Endothelial cell of umbilical vein (primary cell): ENCODE measurements around the gene TMEM87B. TPM values are rescaled to one million over a fixed set of nuclear protein-coding genes. Genes with fewer than 3 reads are reported as not detected.

ENCODE experiments used
- BruUV-seq: library from RNA; stranded (reverse); fragments of 400-500 nt; replicated peaks from 2 replicates; lab custom pipeline; 2021; lab: Mats Ljungman, UMichigan
- CTCF ChIA-PET: fragments of 300-600, 350-600 bp; sonication (Branson Sonifier 250); formaldehyde crosslinking; loops from one replicate; lab custom pipeline; 2021; ENCODE audit warnings: antibody characterized with exemption, inconsistent platforms; lab: Charles Lee
- POLR2A ChIA-PET: fragments of 300-600, 350-600 bp; sonication (Branson Sonifier 250); formaldehyde crosslinking; loops from one replicate; lab custom pipeline; 2021; ENCODE audit warnings: antibody characterized with exemption, inconsistent platforms; lab: Charles Lee
- DNase-seq: peaks from one replicate; pipeline ENCODE4 v3.0.0-alpha.2; 2011; ENCODE audit warnings: low read depth, low spot score
- FAIRE-seq: peaks from 2 replicates; lab custom pipeline; 2011; peaks lifted over from hg19 to GRCh38; lab: Jason Lieb, UNC
- H2AFZ ChIP-seq: 2 replicates; pipeline ENCODE4 v1.6.0; 2012; ENCODE audit warnings: low read depth, low read length, control low read depth, inconsistent platforms
- H3K27ac ChIP-seq: 2 replicates; pipeline ENCODE4 v1.5.1; 2011; ENCODE audit warnings: low read depth, mild to moderate bottlenecking, control low read depth, low read length, moderate library complexity; ENCODE audit not compliant: insufficient read depth
- H3K27me3 ChIP-seq, 2 experiments: 2 replicates each; pipeline versions ENCODE4 v1.6.0 to v1.6.1; 2011; ENCODE audit warnings: low read length in 2 of 2, mixed read lengths in 1 of 2; ENCODE audit not compliant: control insufficient read depth in 2 of 2, insufficient read depth in 2 of 2
- H3K36me3 ChIP-seq, 2 experiments: 2 replicates in 1 of 2; 3 replicates in 1 of 2; pipeline ENCODE4 v1.5.1; 2011; ENCODE audit warnings: low read length in 2 of 2, mild to moderate bottlenecking in 1 of 2, moderate library complexity in 1 of 2; ENCODE audit not compliant: control insufficient read depth in 2 of 2, insufficient read depth in 2 of 2; ENCODE audit errors: extremely low read depth in 1 of 2
- H3K4me1 ChIP-seq: 3 replicates; pipeline ENCODE4 v1.5.1; 2011; ENCODE audit warnings: mild to moderate bottlenecking, low read length; ENCODE audit not compliant: control insufficient read depth, insufficient read depth; ENCODE audit errors: extremely low read depth
- H3K4me2 ChIP-seq: 2 replicates; pipeline ENCODE4 v1.6.1; 2011; ENCODE audit warnings: low read length, control low read depth, mixed read lengths; ENCODE audit not compliant: insufficient read depth
- H3K4me3 ChIP-seq, 3 experiments: fragments of 200-600 bp in 1 of 3; sonication (generic), shearing (Covaris generic) in 1 of 3; replicated peaks in 1 of 3; 2 replicates each; pipeline ENCODE4 v1.5.1; 2011 to 2016; ENCODE audit warnings: control low read depth in 3 of 3, low read length in 3 of 3, mild to moderate bottlenecking in 2 of 3, inconsistent platforms in 1 of 3, low read depth in 1 of 3, moderate library complexity in 1 of 3; ENCODE audit not compliant: insufficient read depth in 1 of 3
- H3K79me2 ChIP-seq: 2 replicates; pipeline ENCODE4 v1.6.0; 2012; ENCODE audit warnings: low read length, inconsistent platforms; ENCODE audit not compliant: control insufficient read depth, insufficient read depth
- H3K9ac ChIP-seq: replicated peaks from 2 replicates; pipeline ENCODE3; 2011; ENCODE audit warnings: low read length, control low read depth; ENCODE audit not compliant: insufficient read depth; ENCODE audit errors: extremely low read depth
- H3K9me1 ChIP-seq: replicated peaks from 3 replicates; pipeline ENCODE4 v1.6.0; 2011; ENCODE audit warnings: mild to moderate bottlenecking, low read length; ENCODE audit not compliant: control insufficient read depth, insufficient read depth; ENCODE audit errors: extremely low read depth
- H3K9me3 ChIP-seq: replicated peaks from 2 replicates; pipeline ENCODE4 v1.5.1; 2012; ENCODE audit warnings: low read length, inconsistent platforms; ENCODE audit not compliant: control insufficient read depth, insufficient read depth
- H4K20me1 ChIP-seq: replicated peaks from 2 replicates; pipeline ENCODE3; 2011; ENCODE audit warnings: mild to moderate bottlenecking, low read length; ENCODE audit not compliant: control insufficient read depth, insufficient read depth; ENCODE audit errors: extremely low read depth
- CTCF ChIP-seq, 2 donors: IDR thresholded peaks; 1 replicate in 1 of 2; 2 replicates in 1 of 2; pipeline ENCODE4 v1.5.1; 2011; ENCODE audit warnings: low read length in 2 of 2, mild to moderate bottlenecking in 2 of 2, moderate library complexity in 2 of 2, control low read depth in 1 of 2, inconsistent platforms in 1 of 2, low read depth in 1 of 2; ENCODE audit not compliant: insufficient read depth in 1 of 2; ENCODE audit errors: extremely low read depth in 1 of 2
- EZH2 ChIP-seq: IDR thresholded peaks from 2 replicates; pipeline ENCODE4 v1.6.1; 2012; ENCODE audit warnings: borderline replicate concordance, low read depth, mild to moderate bottlenecking, moderate library complexity, low read length, inconsistent platforms; ENCODE audit not compliant: severe bottlenecking
- FOS ChIP-seq: IDR thresholded peaks from 2 replicates; pipeline ENCODE4 v1.6.1; 2011; ENCODE audit warnings: mild to moderate bottlenecking, low read length, moderate library complexity, borderline replicate concordance; ENCODE audit not compliant: insufficient read depth
- GATA2 ChIP-seq: IDR thresholded peaks from 2 replicates; pipeline ENCODE4 v1.7.0; 2011; ENCODE audit warnings: low read depth, mild to moderate bottlenecking, moderate library complexity, mixed read lengths, low read length; ENCODE audit not compliant: insufficient read length, insufficient read depth
- JUN ChIP-seq: IDR thresholded peaks from 2 replicates; pipeline ENCODE4 v1.6.1; 2011; ENCODE audit warnings: borderline replicate concordance, low read depth; ENCODE audit not compliant: insufficient read length, insufficient read depth
- MAX ChIP-seq: IDR thresholded peaks from 2 replicates; pipeline ENCODE4 v1.6.1; 2011; ENCODE audit not compliant: insufficient read depth, insufficient read length
- MYC ChIP-seq: IDR thresholded peaks from one replicate; pipeline ENCODE4 v1.6.1; 2011; ENCODE audit warnings: mild to moderate bottlenecking, low read depth, low read length
- POLR2A ChIP-seq: IDR thresholded peaks from 2 replicates; pipeline ENCODE4 v1.6.1; 2012; ENCODE audit warnings: low read depth, mild to moderate bottlenecking, control low read depth, low read length
- POLR2AphosphoS5 ChIP-seq: IDR thresholded peaks from 2 replicates; pipeline ENCODE4 v1.6.1; 2012; ENCODE audit warnings: low read depth, mild to moderate bottlenecking, control low read depth, low read length, moderate library complexity; ENCODE audit not compliant: insufficient read depth
- dilution Hi-C: fragments of 300-500 bp; cut with MboI; formaldehyde crosslinking; loops from one replicate; pipeline ENCODE4 v1.15.0; 2019; ENCODE audit warnings: low sequenced_read_pairs; ENCODE audit not compliant: extremely low pct_ligation_motif_present
- intact Hi-C: fragments of 100-400 bp; cut with micrococcal nuclease; formaldehyde crosslinking; loops from one replicate; pipeline ENCODE4 v1.10.0; 2022
- polyA plus RNA-seq, 4 experiments: library from polyadenylated mRNA; depleted of rRNA in 3 of 4; stranded (reverse) in 3 of 4; unstranded in 1 of 4; fragments of >200 nt; gene quantifications; 2 replicates each; pipeline versions ENCODE4 v1.2.1 to v1.2.3, GENCODE V29; 2011 to 2012; ENCODE audit warnings: missing spikeins in 1 of 4
- total RNA-seq: library from RNA; stranded (reverse); gene quantifications from 2 replicates; pipeline ENCODE4 v1.2.3, GENCODE V29; 2021

Gene TMEM87B
- total and polyA plus RNA-seq, 2 donors (not counting 3 experiments of a cell fraction or from before 2014, with no cell fraction given): 17.6 to 21.5 TPM

- H3K27me3 ChIP-seq: no peaks in the 10 kb centered on the region
- no peak for TF ChIP-seq JUN
- no peak for TF ChIP-seq POLR2A
- no peak for TF ChIP-seq EZH2
- no peak for TF ChIP-seq CTCF (IDR thresholded peaks at IDR 0.05; ENCODE audit: extremely low read depth in 1 of 2, insufficient read depth in 1 of 2, low read depth in 1 of 2, low read length in 2 of 2)
- no peak for TF ChIP-seq MAX
- no peak for TF ChIP-seq POLR2AphosphoS5
- no peak for TF ChIP-seq GATA2
- no peak for TF ChIP-seq FOS
- TF ChIP-seq MYC: no peak
- no peak overlapping the region for H2AFZ ChIP-seq
- ChIA-PET CTCF (no interaction called here), POLR2A (no interaction called here)
- H3K9me1 ChIP-seq: no peaks in the 10 kb centered on the region
- no peaks in the 10 kb centered on the region for H4K20me1 ChIP-seq
- H3K79me2 ChIP-seq: no peaks in the 10 kb centered on the region
- dilution Hi-C loops: no loop called here
- H3K27ac ChIP-seq: no peak overlapping the region
- no peak overlapping the region for H3K9ac ChIP-seq
- H3K4me2 ChIP-seq: no peak overlapping the region
- no peaks in the 10 kb centered on the region for H3K9me3 ChIP-seq
- no peaks in the 10 kb centered on the region for H3K36me3 ChIP-seq
- DNase-seq (no peak), FAIRE-seq (no peak)
- no peak overlapping the region for H3K4me3 ChIP-seq
- intact Hi-C loops: no loop called here
- H3K4me1 ChIP-seq: peaks cover 11% of the 10 kb centered on the region
- BruUV-seq: no TSS peak
Measured at GRCh38 chr2:112159454-112159921, 104.4 kb downstream of the TMEM87B start.
